Neural progenitor cell (in vitro differentiated cells): ENCODE measurements around the gene AMZ2.
"Not testable (repeated sequence)": the region's sequence is repeated elsewhere in the genome, so short reads cannot be mapped to it uniquely, and the experiment has no call there.

ENCODE experiments used
- EZH2 ChIP-seq: fragments of 200-600 bp; sonication (generic); IDR thresholded peaks from 2 replicates; pipeline ENCODE4 v1.6.1; 2017; ENCODE audit warnings: antibody characterized with exemption, mild to moderate bottlenecking, moderate library complexity
- EZH2phosphoT487 ChIP-seq: fragments of 200-600 bp; sonication (generic); IDR thresholded peaks from 2 replicates; pipeline ENCODE4 v1.6.1; 2017; ENCODE audit warnings: antibody characterized with exemption
- TF ChIP-seq, protein P1 (sequence below): fragments of 200-600 bp; sonication (generic); IDR thresholded peaks from 2 replicates; pipeline ENCODE4 v1.5.1; 2017; ENCODE audit warnings: antibody characterized with exemption, mild to moderate bottlenecking

DNA sequence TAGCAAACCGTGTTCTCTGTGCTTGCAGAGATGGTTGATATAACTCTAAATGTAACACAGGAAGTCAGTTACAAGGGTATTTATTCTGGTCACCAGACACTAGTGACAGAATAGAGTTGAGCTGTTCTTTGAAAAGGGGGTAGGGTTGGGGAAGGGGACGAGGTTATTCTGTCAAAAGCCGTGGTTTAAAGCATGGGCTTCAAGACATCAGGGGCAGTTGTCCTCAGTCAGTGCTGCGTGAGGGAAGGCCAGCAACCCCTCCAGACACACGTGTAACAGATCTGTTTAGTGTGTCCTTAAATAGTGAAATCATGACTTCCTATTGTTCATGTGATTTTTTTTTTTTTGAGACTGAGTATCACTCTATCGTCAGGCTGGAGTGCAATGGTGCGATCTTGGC, 5.6 kb downstream of the AMZ2 start:
- TF ChIP-seq, protein P1, sequence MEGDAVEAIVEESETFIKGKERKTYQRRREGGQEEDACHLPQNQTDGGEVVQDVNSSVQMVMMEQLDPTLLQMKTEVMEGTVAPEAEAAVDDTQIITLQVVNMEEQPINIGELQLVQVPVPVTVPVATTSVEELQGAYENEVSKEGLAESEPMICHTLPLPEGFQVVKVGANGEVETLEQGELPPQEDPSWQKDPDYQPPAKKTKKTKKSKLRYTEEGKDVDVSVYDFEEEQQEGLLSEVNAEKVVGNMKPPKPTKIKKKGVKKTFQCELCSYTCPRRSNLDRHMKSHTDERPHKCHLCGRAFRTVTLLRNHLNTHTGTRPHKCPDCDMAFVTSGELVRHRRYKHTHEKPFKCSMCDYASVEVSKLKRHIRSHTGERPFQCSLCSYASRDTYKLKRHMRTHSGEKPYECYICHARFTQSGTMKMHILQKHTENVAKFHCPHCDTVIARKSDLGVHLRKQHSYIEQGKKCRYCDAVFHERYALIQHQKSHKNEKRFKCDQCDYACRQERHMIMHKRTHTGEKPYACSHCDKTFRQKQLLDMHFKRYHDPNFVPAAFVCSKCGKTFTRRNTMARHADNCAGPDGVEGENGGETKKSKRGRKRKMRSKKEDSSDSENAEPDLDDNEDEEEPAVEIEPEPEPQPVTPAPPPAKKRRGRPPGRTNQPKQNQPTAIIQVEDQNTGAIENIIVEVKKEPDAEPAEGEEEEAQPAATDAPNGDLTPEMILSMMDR = not testable (repeated sequence)
- not testable (repeated sequence) for TF ChIP-seq EZH2, EZH2phosphoT487
